Loucy (cell line): ENCODE measurements around the gene TRIM29.

Experiments
- H2AFZ ChIP-seq: fragments of 200-600 bp; sonication (generic); 2 replicates; pipeline ENCODE4 v1.6.0; 2016; ENCODE audit warnings: antibody characterized with exemption, mild to moderate bottlenecking, low read length, moderate library complexity
- H3F3A ChIP-seq: fragments of 200-600 bp; 2 replicates; pipeline ENCODE4 v1.6.0; 2016; ENCODE audit warnings: antibody characterized with exemption, low read depth, mild to moderate bottlenecking
- H3K27me3 ChIP-seq: fragments of 200-600 bp; sonication (generic); 2 replicates; pipeline ENCODE4 v1.6.1; 2014; ENCODE audit warnings: low read length, mild to moderate bottlenecking; ENCODE audit not compliant: insufficient read depth, poor library complexity, severe bottlenecking
- H3K36me3 ChIP-seq: fragments of 200-600 bp; sonication (generic); 2 replicates; pipeline ENCODE4 v1.6.1; 2016; ENCODE audit warnings: low read length; ENCODE audit not compliant: insufficient read depth
- H3K4me1 ChIP-seq: fragments of 200-600 bp; sonication (generic); 2 replicates; pipeline ENCODE4 v1.5.1; 2014; ENCODE audit warnings: low read length, mild to moderate bottlenecking; ENCODE audit not compliant: insufficient read depth, poor library complexity, severe bottlenecking
- H3K4me2 ChIP-seq: fragments of 200-600 bp; sonication (generic); 2 replicates; pipeline ENCODE4 v1.6.0; 2014; ENCODE audit warnings: antibody characterized with exemption, low read length, low read depth, mild to moderate bottlenecking; ENCODE audit not compliant: poor library complexity, severe bottlenecking
- H3K4me3 ChIP-seq: fragments of 200-600 bp; sonication (generic); 2 replicates; pipeline ENCODE4 v1.5.1; 2014; ENCODE audit warnings: low read length, mild to moderate bottlenecking, mixed read lengths; ENCODE audit not compliant: poor library complexity, severe bottlenecking
- H3K79me2 ChIP-seq: fragments of 200-600 bp; sonication (generic); 2 replicates; pipeline ENCODE4 v1.6.1; 2014; ENCODE audit warnings: low read length; ENCODE audit not compliant: insufficient read depth
- H3K9ac ChIP-seq: fragments of 200-600 bp; sonication (generic); 2 replicates; pipeline ENCODE4 v1.6.0; 2014; ENCODE audit warnings: mild to moderate bottlenecking, low read depth, low read length, moderate library complexity; ENCODE audit not compliant: poor library complexity, severe bottlenecking
- H3K9me2 ChIP-seq: fragments of 200-600 bp; sonication (generic); replicated peaks from 2 replicates; pipeline ENCODE4 v1.6.1; 2016; ENCODE audit warnings: low read depth, low read length, mixed read lengths
- H3K9me3 ChIP-seq: fragments of 200-600 bp; sonication (generic); 2 replicates; pipeline ENCODE4 v1.6.1; 2014; ENCODE audit warnings: mild to moderate bottlenecking, antibody characterized with exemption, low read length, low read depth; ENCODE audit not compliant: insufficient read depth
- H4K20me1 ChIP-seq: fragments of 200-600 bp; sonication (generic); 2 replicates; pipeline ENCODE4 v1.6.0; 2014; ENCODE audit warnings: antibody characterized with exemption, low read length, mild to moderate bottlenecking; ENCODE audit not compliant: insufficient read depth, poor library complexity, severe bottlenecking
- CTCF ChIP-seq: fragments of 200-600 bp; sonication (generic); conservative IDR thresholded peaks from 2 replicates; pipeline ENCODE4 v1.5.1; 2014; ENCODE audit warnings: mild to moderate bottlenecking, antibody characterized with exemption, low read length
- EZH2phosphoT487 ChIP-seq: fragments of 200-600 bp; IDR thresholded peaks from 2 replicates; pipeline ENCODE4 v1.6.1; 2018; ENCODE audit warnings: antibody characterized with exemption, mild to moderate bottlenecking, moderate library complexity, borderline replicate concordance

Gene TRIM29

GRCh38 chr11:120102864-120103122 lies 35.1 kb downstream of the TRIM29 start:
- Histone ChIP-seq H3K27me3 (no peaks in the 10 kb centered on the region), H3K4me1 (no peaks in the 10 kb centered on the region), H3K79me2 (no peaks in the 10 kb centered on the region), H4K20me1 (no peaks in the 10 kb centered on the region), H2AFZ (no peak overlapping the region), H3K9ac (no peak overlapping the region), H3K9me2 (no peaks in the 10 kb centered on the region), H3K4me2 (no peak overlapping the region), H3F3A (no peaks in the 10 kb centered on the region), H3K9me3 (no peaks in the 10 kb centered on the region), H3K36me3 (no peaks in the 10 kb centered on the region), H3K4me3 (no peak overlapping the region)
- TF ChIP-seq EZH2phosphoT487: no peak

DNA sequence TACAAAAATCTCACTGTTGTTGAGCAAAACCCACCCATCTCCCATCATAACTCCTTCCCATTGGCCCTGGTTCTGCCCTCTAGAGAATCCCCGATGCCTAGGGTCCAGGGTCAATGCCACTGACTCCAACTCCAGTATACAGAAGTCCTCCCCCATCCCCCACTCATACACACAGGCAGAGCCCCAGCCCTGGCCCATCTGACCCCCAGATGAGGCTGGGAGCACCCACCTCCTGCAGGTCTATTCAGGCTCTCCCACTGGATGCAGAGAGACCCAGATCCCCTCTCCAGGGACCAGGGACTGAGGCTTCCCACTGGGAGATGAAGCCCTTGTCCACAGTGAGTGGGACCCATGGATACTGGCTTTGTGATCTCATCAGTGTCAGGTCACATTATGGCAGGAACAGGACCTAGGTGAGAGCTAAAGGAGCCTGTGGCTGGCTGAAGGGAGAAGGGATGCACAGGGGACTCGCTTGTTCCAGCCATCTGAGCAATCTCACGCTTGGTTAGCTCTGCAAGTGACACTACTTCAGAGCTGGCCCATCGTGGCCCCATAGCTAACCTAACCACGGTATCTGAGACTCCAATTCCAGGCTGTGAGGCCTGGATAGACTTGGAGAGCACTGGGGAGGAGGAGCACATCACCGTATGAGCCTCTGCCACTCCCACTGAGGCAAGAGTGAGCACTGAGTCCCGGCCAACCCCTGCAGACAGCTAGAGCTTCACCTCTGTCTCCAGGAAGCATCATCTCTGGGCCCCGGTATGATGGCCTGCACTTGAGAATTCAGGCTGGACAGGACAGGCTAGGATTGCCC lies 35.7 kb downstream of the TRIM29 start:
- H3K9me3 ChIP-seq: no peaks in the 10 kb centered on the region
- H3K36me3 ChIP-seq: no peaks in the 10 kb centered on the region
- H3K4me1 ChIP-seq: no peaks in the 10 kb centered on the region
- H2AFZ ChIP-seq: no peak overlapping the region
- no peaks in the 10 kb centered on the region for H3K9me2 ChIP-seq
- no peaks in the 10 kb centered on the region for H3F3A ChIP-seq
- no peaks in the 10 kb centered on the region for H3K79me2 ChIP-seq
- H3K4me2 ChIP-seq: no peak overlapping the region
- H3K9ac ChIP-seq: no peak overlapping the region
- no peak overlapping the region for H3K4me3 ChIP-seq
- no peaks in the 10 kb centered on the region for H3K27me3 ChIP-seq
- TF ChIP-seq CTCF (no peak), EZH2phosphoT487 (no peak)
- H4K20me1 ChIP-seq: no peaks in the 10 kb centered on the region

DNA sequence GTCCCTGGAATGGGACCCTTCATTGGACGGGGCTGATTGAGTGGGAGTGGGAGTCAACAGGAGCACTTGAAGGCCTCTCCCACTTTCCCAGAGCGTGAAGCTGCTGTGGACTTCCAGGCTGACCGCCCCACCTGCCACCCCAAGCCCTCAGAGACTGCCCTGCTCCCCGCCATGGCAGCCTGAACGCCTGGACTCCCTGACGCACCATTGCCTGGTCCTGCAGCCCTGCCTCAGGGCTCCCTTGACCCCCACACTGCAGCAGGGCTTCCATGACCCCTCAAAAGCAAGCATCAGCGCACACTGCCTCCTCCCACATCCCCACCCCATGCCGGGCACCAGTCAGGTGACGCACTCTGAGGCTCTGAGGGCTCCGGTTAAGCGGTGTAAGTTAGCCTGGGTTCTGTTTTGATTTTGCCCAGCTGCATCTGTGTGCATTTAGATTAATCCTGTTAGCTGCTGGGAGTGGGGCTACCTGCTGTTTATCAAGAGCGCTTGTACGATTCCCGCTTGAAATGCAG lies 39.4 kb downstream of the TRIM29 start:
- H3F3A ChIP-seq: no peaks in the 10 kb centered on the region
- H3K4me1 ChIP-seq: no peaks in the 10 kb centered on the region
- no peak overlapping the region for H3K4me3 ChIP-seq
- no peaks in the 10 kb centered on the region for H3K9me3 ChIP-seq
- H2AFZ ChIP-seq: no peak overlapping the region
- H3K36me3 ChIP-seq: no peaks in the 10 kb centered on the region
- no peaks in the 10 kb centered on the region for H3K9me2 ChIP-seq
- H3K9ac ChIP-seq: no peak overlapping the region
- H4K20me1 ChIP-seq: no peaks in the 10 kb centered on the region
- no peak for TF ChIP-seq CTCF
- TF ChIP-seq EZH2phosphoT487: no peak
- no peak overlapping the region for H3K4me2 ChIP-seq
- H3K79me2 ChIP-seq: no peaks in the 10 kb centered on the region
- no peaks in the 10 kb centered on the region for H3K27me3 ChIP-seq
